ENCODE results near the gene IMMT. TPM values are rescaled to one million over a fixed set of nuclear protein-coding genes. Genes with fewer than 3 reads are reported as not detected.

Gene IMMT
- total and polyA plus RNA-seq, 2 experiments from 2014 or later, result 71.0 to 96.7 TPM

DNA sequence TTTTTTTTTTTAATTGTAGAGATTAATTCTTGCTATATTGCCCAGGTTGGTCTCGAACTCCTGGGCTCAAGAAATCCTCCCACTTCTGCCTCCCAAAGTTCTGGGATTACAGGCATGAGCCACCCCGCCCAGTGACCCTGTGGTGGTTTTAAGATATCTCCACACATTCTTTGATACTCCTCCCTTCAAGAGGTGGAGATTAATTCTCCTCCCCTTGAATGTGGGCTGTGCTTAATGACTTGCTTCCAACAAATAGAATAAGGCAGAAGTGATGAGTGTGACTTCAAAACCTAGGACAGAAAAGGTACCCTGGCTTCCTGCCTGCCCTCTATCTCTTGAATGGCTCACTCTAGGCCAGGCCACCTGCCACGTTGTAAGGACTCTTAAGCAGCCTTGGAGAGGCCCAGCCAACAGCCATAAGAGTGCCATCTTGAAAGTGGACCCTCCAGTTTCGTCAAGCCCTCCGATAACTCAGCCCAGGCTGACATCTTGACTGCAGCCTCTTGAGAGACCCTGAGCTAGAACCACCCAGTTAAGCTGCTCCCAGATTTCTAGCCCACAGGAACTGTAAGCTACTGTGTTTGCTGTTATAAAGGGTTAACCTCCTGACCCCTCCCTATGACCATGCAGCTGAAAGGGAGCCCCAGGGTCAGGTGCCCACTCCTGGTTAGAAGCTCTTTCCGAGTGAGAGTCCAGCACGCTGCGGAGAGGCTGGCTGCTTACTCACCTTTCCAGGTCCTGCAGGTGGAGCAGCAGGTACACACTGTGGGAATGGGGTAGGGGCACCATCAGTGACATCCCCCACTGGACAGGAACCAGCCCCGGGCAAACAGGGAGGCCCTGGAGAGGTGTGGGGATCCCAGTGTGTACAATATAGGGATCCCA, 31.6 kb upstream of the IMMT start (continued):
- TF ChIP-seq, protein P1, sequence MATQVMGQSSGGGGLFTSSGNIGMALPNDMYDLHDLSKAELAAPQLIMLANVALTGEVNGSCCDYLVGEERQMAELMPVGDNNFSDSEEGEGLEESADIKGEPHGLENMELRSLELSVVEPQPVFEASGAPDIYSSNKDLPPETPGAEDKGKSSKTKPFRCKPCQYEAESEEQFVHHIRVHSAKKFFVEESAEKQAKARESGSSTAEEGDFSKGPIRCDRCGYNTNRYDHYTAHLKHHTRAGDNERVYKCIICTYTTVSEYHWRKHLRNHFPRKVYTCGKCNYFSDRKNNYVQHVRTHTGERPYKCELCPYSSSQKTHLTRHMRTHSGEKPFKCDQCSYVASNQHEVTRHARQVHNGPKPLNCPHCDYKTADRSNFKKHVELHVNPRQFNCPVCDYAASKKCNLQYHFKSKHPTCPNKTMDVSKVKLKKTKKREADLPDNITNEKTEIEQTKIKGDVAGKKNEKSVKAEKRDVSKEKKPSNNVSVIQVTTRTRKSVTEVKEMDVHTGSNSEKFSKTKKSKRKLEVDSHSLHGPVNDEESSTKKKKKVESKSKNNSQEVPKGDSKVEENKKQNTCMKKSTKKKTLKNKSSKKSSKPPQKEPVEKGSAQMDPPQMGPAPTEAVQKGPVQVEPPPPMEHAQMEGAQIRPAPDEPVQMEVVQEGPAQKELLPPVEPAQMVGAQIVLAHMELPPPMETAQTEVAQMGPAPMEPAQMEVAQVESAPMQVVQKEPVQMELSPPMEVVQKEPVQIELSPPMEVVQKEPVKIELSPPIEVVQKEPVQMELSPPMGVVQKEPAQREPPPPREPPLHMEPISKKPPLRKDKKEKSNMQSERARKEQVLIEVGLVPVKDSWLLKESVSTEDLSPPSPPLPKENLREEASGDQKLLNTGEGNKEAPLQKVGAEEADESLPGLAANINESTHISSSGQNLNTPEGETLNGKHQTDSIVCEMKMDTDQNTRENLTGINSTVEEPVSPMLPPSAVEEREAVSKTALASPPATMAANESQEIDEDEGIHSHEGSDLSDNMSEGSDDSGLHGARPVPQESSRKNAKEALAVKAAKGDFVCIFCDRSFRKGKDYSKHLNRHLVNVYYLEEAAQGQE (IDR thresholded peaks at IDR 0.05; ENCODE audit: unreplicated experiment), result no peak
- TF ChIP-seq STAT1 (IDR thresholded peaks at IDR 0.05; ENCODE audit: unreplicated experiment), result no peak
- TF ChIP-seq, protein P2, sequence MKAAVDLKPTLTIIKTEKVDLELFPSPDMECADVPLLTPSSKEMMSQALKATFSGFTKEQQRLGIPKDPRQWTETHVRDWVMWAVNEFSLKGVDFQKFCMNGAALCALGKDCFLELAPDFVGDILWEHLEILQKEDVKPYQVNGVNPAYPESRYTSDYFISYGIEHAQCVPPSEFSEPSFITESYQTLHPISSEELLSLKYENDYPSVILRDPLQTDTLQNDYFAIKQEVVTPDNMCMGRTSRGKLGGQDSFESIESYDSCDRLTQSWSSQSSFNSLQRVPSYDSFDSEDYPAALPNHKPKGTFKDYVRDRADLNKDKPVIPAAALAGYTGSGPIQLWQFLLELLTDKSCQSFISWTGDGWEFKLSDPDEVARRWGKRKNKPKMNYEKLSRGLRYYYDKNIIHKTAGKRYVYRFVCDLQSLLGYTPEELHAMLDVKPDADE (IDR thresholded peaks at IDR 0.05), result no peak
- TF ChIP-seq ZNF114 (CRISPR knock-in tag; IDR thresholded peaks at IDR 0.05), result no peak
- TF ChIP-seq POLR2AphosphoS5 (IDR thresholded peaks at IDR 0.05; ENCODE audit: low read depth), result no peak
- TF ChIP-seq NANOG (IDR thresholded peaks at IDR 0.05; ENCODE audit: borderline replicate concordance), result no peak

DNA sequence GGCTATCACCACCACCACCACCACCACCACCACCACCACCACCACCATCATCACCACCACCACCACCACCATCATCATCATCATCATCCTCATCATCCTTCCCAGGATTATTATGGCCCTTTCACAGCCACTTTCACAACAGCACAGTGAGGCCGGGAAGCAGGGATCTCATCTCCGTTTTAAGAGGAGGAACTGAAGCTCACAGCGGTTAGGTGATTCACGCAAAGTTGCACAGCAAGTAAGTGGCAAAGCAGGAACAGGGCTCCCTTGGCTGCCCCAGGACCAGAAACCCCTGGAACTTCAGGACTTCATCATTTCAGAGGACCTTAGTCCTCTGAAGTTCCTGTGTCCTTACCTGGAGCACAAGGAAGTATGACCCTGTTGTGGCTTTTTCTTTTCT, 30.8 kb upstream of the IMMT start:
- H3K36me3 ChIP-seq (ENCODE audit: insufficient read depth), result no peaks in the 10 kb centered on the region
- no peaks in the 10 kb centered on the region for H3K9me2 ChIP-seq (ENCODE audit: insufficient read depth)
- ATAC-seq (no peak), DNase-seq (ENCODE audit: low spot score) (no peak)
- H3K4me1 ChIP-seq (ENCODE audit: insufficient read depth), result no peaks in the 10 kb centered on the region
- no peaks in the 10 kb centered on the region for H3K79me2 ChIP-seq (replicated peaks; ENCODE audit: insufficient read depth)
- no peak overlapping the region for H3K27ac ChIP-seq (ENCODE audit: low read depth)
- no peak overlapping the region for H3K4me3 ChIP-seq
- no peak overlapping the region for H3K4me3 Mint-ChIP-seq
- H2AFZ ChIP-seq, result no peak overlapping the region
- peaks cover 23% of the 10 kb centered on the region for H3K4me1 Mint-ChIP-seq
- H3K9me3 Mint-ChIP-seq, result no peaks in the 10 kb centered on the region
- H3F3A ChIP-seq (replicated peaks; ENCODE audit: low read depth), result no peaks in the 10 kb centered on the region
- no peaks in the 10 kb centered on the region for H4K20me1 ChIP-seq (replicated peaks; ENCODE audit: insufficient read depth)
- no peaks in the 10 kb centered on the region for H3K27me3 ChIP-seq (ENCODE audit: insufficient read depth)
- no peaks in the 10 kb centered on the region for H3K36me3 Mint-ChIP-seq (ENCODE audit: low read depth)
- H3K4me2 ChIP-seq, result no peak overlapping the region
- peaks cover 8% of the 10 kb centered on the region for H3K27me3 Mint-ChIP-seq (ENCODE audit: insufficient read depth, low read depth, poor library complexity)
- no peak overlapping the region for H3K27ac Mint-ChIP-seq
- TF ChIP-seq JUNB (IDR thresholded peaks at IDR 0.05; ENCODE audit: unreplicated experiment) (no peak), POLR2AphosphoS5 (IDR thresholded peaks at IDR 0.05; ENCODE audit: low read depth) (no peak), EZH2phosphoT487 (IDR thresholded peaks at IDR 0.05; ENCODE audit: unreplicated experiment) (no peak), ZNF114 (CRISPR knock-in tag; IDR thresholded peaks at IDR 0.05) (no peak), CREB1 (CRISPR knock-in tag; IDR thresholded peaks at IDR 0.05; ENCODE audit: low read depth) (no peak), NANOG (IDR thresholded peaks at IDR 0.05; ENCODE audit: borderline replicate concordance) (no peak), STAT1 (IDR thresholded peaks at IDR 0.05; ENCODE audit: unreplicated experiment) (no peak)
- TF ChIP-seq, protein P2 (IDR thresholded peaks at IDR 0.05), result no peak
- TF ChIP-seq, protein P1 (IDR thresholded peaks at IDR 0.05; ENCODE audit: unreplicated experiment), result no peak
